Limb (tissue), 2 donors: ENCODE data around the gene PAPPA.

ENCODE experiments used
- DNase-seq, 2 donors: peaks; one replicate each; pipeline ENCODE4 v3.0.0-alpha.2; 2016; ENCODE audit errors: extremely low spot score in 2 of 2

The PAPPA gene

GRCh38 chr9:116380496-116380995, 227.0 kb downstream of the PAPPA start:
- no peak for DNase-seq

GRCh38 chr9:116381350-116381749, 227.8 kb downstream of the PAPPA start:
- DNase-seq = no peak

- DNase-seq = no peak
Measured at GRCh38 chr9:116382053-116382452, 228.5 kb downstream of the PAPPA start.

- DNase-seq = no peak
Measured at GRCh38 chr9:116383133-116383532, 229.5 kb downstream of the PAPPA start.

- no peak for DNase-seq
Measured at GRCh38 chr9:116383936-116384335, 230.3 kb downstream of the PAPPA start.

- DNase-seq = no peak
Measured at GRCh38 chr9:116387934-116388698, 234.5 kb downstream of the PAPPA start.

- DNase-seq = no peak
Measured at GRCh38 chr9:116389541-116390302, 236.1 kb downstream of the PAPPA start.

GRCh38 chr9:116390303-116391228, 237.0 kb downstream of the PAPPA start:
- DNase-seq = no peak

- DNase-seq = no peak
Measured at GRCh38 chr9:116391306-116391900, 237.8 kb downstream of the PAPPA start.

GRCh38 chr9:116393198-116393597, 239.6 kb downstream of the PAPPA start:
- no peak for DNase-seq

GRCh38 chr9:116394070-116394469, 240.5 kb downstream of the PAPPA start:
- no peak for DNase-seq

- DNase-seq = no peak
Measured at GRCh38 chr9:116394894-116395698, 241.5 kb downstream of the PAPPA start.

- no peak for DNase-seq
Measured at GRCh38 chr9:116395699-116396037, 242.1 kb downstream of the PAPPA start.

GRCh38 chr9:116403171-116403570, 249.6 kb downstream of the PAPPA start:
- no peak for DNase-seq

- no peak for DNase-seq
Measured at GRCh38 chr9:116404228-116404627, 250.6 kb downstream of the PAPPA start.

GRCh38 chr9:116405321-116405720, 251.7 kb downstream of the PAPPA start:
- DNase-seq = no peak

GRCh38 chr9:116406469-116406868, 252.9 kb downstream of the PAPPA start:
- DNase-seq = no peak

GRCh38 chr9:116409129-116409528, 255.5 kb downstream of the PAPPA start:
- DNase-seq = no peak

- DNase-seq = no peak
Measured at GRCh38 chr9:116409638-116410037, 256.0 kb downstream of the PAPPA start.

- DNase-seq = no peak
Measured at GRCh38 chr9:116411506-116411905, 257.9 kb downstream of the PAPPA start.
